SK-N-SH (cell line): ENCODE results near the gene LRR1.

Source experiments
- EP300 ChIP-seq, 2 experiments: IDR thresholded peaks; 2 replicates each; pipeline versions ENCODE4 v1.4.0 to v1.6.1; 2012; ENCODE audit warnings: borderline replicate concordance in 1 of 2, low read depth in 1 of 2, low read length in 1 of 2
- MAX ChIP-seq: IDR thresholded peaks from 2 replicates; pipeline ENCODE4 v1.4.0; 2012; ENCODE audit warnings: low read depth

GRCh38 chr14:49585803-49586672 is 12.7 kb upstream of the LRR1 start, which contains the start of gene RPS29:
- TF ChIP-seq MAX (peak; percentile 86), EP300 (IDR thresholded peaks at IDR 0.05; ENCODE audit: borderline replicate concordance in 1 of 2, low read depth in 1 of 2, low read length in 1 of 2) (peak in 1 of 2 experiments; percentile 28; a peak in 1 of 4 replicates)
